ENCODE data around the gene TOR1B.
"Not testable (repeated sequence)": the region's sequence is repeated elsewhere in the genome, so short reads cannot be mapped to it uniquely, and the experiment has no call there.

TOR1B gene

GRCh38 chr9:129776938-129777768, 25.8 kb upstream of the TOR1B start:
- DNase-seq = no peak

GRCh38 chr9:129777769-129778130, 25.2 kb upstream of the TOR1B start:
- DNase-seq = no peak

GRCh38 chr9:129778469-129778868, 24.5 kb upstream of the TOR1B start:
- DNase-seq = no peak

GRCh38 chr9:129779560-129780190, 23.3 kb upstream of the TOR1B start:
- no peak for DNase-seq

- DNase-seq = no peak
Observed at GRCh38 chr9:129781131-129781530, 21.9 kb upstream of the TOR1B start.

- no peak for DNase-seq
Observed at GRCh38 chr9:129781981-129782380, 21.0 kb upstream of the TOR1B start.

- peak in 1 of 2 experiments; percentile 60 for DNase-seq
Observed at GRCh38 chr9:129783516-129784361, 19.2 kb upstream of the TOR1B start.

- DNase-seq = not testable (repeated sequence)
Observed at GRCh38 chr9:129784970-129785369, 18.0 kb upstream of the TOR1B start.

- no peak for DNase-seq
Observed at GRCh38 chr9:129785866-129786265, 17.1 kb upstream of the TOR1B start.

GRCh38 chr9:129786481-129786880, 16.5 kb upstream of the TOR1B start:
- no peak for DNase-seq

- no peak for DNase-seq
Observed at GRCh38 chr9:129794549-129794948, 8.4 kb upstream of the TOR1B start.

GRCh38 chr9:129796029-129796428, 7.0 kb upstream of the TOR1B start:
- DNase-seq = not testable (repeated sequence)

GRCh38 chr9:129798973-129799372, 4.0 kb upstream of the TOR1B start:
- DNase-seq = no peak

- DNase-seq = no peak
Observed at GRCh38 chr9:129801504-129801903, 1.5 kb upstream of the TOR1B start.

GRCh38 chr9:129803676-129804060, 684 bp downstream of the TOR1B start:
- no peak for DNase-seq

GRCh38 chr9:129806061-129806460, 3.1 kb downstream of the TOR1B start:
- no peak for DNase-seq

GRCh38 chr9:129809346-129809745, 6.4 kb downstream of the TOR1B start:
- no peak for DNase-seq

- DNase-seq = no peak
Observed at GRCh38 chr9:129810116-129810515, 7.1 kb downstream of the TOR1B start.

- DNase-seq = no peak
Observed at GRCh38 chr9:129810788-129811187, 7.8 kb downstream of the TOR1B start.

GRCh38 chr9:129811967-129812363, 9.0 kb downstream of the TOR1B start:
- DNase-seq = no peak

GRCh38 chr9:129812385-129812784, 9.4 kb downstream of the TOR1B start:
- DNase-seq = no peak

GRCh38 chr9:129813661-129814060, 10.7 kb downstream of the TOR1B start:
- DNase-seq = no peak

GRCh38 chr9:129814432-129815223, 11.6 kb downstream of the TOR1B start:
- no peak for DNase-seq
